Measurements from ENCODE around the gene CYB561D1.

Gene CYB561D1

GRCh38 chr1:109482242-109482641, 11.7 kb upstream of the CYB561D1 start:
- Histone ChIP-seq H3K4me1 (ENCODE audit: insufficient read depth, low read length) (peaks cover 8% of the 10 kb centered on the region; the same call in 1 of the 2 replicates), H3K27ac (ENCODE audit: low read length) (no peak overlapping the region), H3K4me3 (ENCODE audit: low read length) (no peak overlapping the region), H3K9me3 (ENCODE audit: insufficient read depth, low read depth, low read length) (no peaks in the 10 kb centered on the region), H3K9ac (ENCODE audit: low read depth, low read length) (no peak overlapping the region), H3K27me3 (ENCODE audit: insufficient read depth, low read length) (peaks cover 10% of the 10 kb centered on the region), H3K36me3 (ENCODE audit: insufficient read depth, low read depth, low read length) (peaks cover 2% of the 10 kb centered on the region; the same call in 1 of the 2 replicates)

GRCh38 chr1:109482791-109483671, 10.9 kb upstream of the CYB561D1 start:
- peak overlapping the region; percentile 97 for H3K4me3 ChIP-seq (ENCODE audit: low read length)
- H3K27ac ChIP-seq (ENCODE audit: low read length): no peak overlapping the region
- no peak overlapping the region for H3K9ac ChIP-seq (ENCODE audit: low read depth, low read length)
- peaks cover 10% of the 10 kb centered on the region; the same call in 1 of the 2 replicates for H3K36me3 ChIP-seq (ENCODE audit: insufficient read depth, low read depth, low read length)
- peaks cover 10% of the 10 kb centered on the region for H3K27me3 ChIP-seq (ENCODE audit: insufficient read depth, low read length)
- H3K9me3 ChIP-seq (ENCODE audit: insufficient read depth, low read depth, low read length): no peaks in the 10 kb centered on the region
- H3K4me1 ChIP-seq (ENCODE audit: insufficient read depth, low read length): peaks cover 8% of the 10 kb centered on the region; the same call in 1 of the 2 replicates

DNA sequence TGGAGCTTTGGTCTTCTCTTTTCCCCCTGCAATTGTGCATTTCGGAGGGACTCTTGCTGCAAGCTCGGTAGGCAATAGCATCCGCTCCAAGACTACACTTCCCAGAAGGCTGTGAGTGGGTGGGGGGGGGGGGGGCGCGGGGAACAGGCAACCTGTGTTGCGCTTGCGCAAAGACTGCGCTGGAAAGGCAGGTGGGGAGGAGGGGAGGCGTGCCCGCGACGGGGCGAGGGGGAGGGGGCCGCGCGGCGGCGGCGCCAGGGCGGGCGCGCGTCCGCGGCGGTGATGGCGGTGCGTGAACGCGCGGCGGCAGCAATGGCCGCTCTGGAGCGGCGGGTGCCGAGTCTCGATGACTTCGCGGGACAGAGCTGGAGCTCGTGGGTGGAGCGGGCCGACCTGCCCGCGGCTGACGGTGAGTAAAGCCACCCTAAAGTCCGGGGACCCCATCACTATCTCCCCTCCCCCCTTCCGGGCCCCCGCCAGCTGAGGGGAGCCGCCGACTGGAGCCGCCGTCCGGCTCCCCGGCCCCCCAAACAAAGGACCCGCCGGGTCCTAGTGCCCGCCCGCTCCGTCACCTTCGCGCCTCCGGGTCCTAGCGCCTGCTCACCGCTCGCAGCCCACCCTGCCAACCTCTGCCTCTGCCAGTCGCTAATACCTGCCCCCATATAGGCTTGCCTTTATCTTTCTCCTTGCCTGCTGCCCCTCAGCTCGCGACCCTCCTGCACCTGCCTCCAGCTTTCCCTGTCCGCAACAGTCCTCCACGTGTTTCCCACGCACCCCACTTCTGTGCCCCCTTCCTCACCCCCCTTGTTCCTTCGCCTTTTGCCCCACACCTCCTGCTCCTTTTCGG, 10.0 kb upstream of the CYB561D1 start, which contains the start of gene ATXN7L2:
TSS of gene ATXN7L2 (plus strand) at position 234 of the 847 bp plus-strand sequence. CDS start at position 283, 49 bp downstream.
- Histone ChIP-seq H3K9ac (ENCODE audit: low read depth, low read length) (peak within 1 kb of the TSS; percentile 93), H3K27ac (ENCODE audit: low read length) (no peak within 1 kb of the TSS), H3K4me1 (ENCODE audit: insufficient read depth, low read length) (peaks cover 8% of the 10 kb centered on the region; the same call in 1 of the 2 replicates), H3K9me3 (ENCODE audit: insufficient read depth, low read depth, low read length) (no peaks in the 10 kb centered on the region), H3K4me3 (ENCODE audit: low read length) (peak within 1 kb of the TSS; percentile 97), H3K36me3 (ENCODE audit: insufficient read depth, low read depth, low read length) (peaks cover 18% of the 10 kb centered on the region; the same call in 1 of the 2 replicates), H3K27me3 (ENCODE audit: insufficient read depth, low read length) (peaks cover 10% of the 10 kb centered on the region)

DNA sequence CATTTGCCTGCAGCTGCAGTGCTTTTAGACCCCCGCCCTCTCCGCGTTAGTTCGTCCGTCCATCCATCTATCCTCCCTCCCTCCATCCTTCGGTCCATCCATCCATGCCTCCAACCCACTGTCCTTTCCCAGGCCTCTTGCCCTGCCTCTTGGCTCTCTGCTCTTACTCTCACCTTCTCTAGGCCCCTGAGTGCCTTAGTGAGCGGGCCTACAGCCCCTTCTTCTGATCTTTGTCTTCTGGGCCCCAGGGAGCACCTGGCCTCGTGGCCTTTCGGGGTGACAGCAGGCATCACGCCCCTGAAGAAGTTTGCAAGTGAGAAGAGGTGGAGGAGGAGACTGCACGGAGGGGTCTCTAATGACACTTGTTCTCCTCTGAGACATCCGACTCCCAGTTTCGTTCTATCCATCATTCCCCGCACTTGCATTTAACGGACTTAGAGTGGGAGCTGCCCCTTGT, 9.3 kb upstream of the CYB561D1 start:
- H3K27me3 ChIP-seq (ENCODE audit: insufficient read depth, low read length): peaks cover 10% of the 10 kb centered on the region
- peaks cover 8% of the 10 kb centered on the region; the same call in 1 of the 2 replicates for H3K4me1 ChIP-seq (ENCODE audit: insufficient read depth, low read length)
- peaks cover 24% of the 10 kb centered on the region for H3K36me3 ChIP-seq (ENCODE audit: insufficient read depth, low read depth, low read length)
- H3K27ac ChIP-seq (ENCODE audit: low read length): no peak overlapping the region
- no peaks in the 10 kb centered on the region for H3K9me3 ChIP-seq (ENCODE audit: insufficient read depth, low read depth, low read length)
- H3K9ac ChIP-seq (ENCODE audit: low read depth, low read length): peak overlapping the region; percentile 93; the same call in 1 of the 2 replicates
- H3K4me3 ChIP-seq (ENCODE audit: low read length): peak overlapping the region; percentile 97

DNA sequence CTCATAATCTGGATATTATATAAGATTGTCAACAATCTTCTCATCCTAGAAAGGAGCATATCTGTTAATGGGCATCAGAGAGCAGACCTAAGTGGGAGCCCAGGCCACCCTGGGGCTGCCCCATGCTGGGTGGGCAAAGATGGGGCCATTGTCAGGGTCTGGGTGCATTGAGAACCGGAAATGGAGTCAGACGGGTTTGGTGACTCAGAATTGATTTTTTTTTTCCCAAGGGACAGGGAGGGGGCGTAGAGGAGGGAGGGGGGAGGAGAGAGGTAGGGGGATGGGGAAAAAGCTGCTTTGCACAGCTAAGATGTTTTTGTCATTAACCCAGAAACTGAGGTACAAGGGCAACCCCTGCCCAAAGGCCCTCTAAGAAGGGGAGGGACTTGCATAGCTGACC, 8.9 kb upstream of the CYB561D1 start:
- peak overlapping the region; percentile 93; the same call in 1 of the 2 replicates for H3K9ac ChIP-seq (ENCODE audit: low read depth, low read length)
- peaks cover 26% of the 10 kb centered on the region for H3K36me3 ChIP-seq (ENCODE audit: insufficient read depth, low read depth, low read length)
- no peaks in the 10 kb centered on the region for H3K9me3 ChIP-seq (ENCODE audit: insufficient read depth, low read depth, low read length)
- peaks cover 10% of the 10 kb centered on the region for H3K27me3 ChIP-seq (ENCODE audit: insufficient read depth, low read length)
- no peak overlapping the region for H3K27ac ChIP-seq (ENCODE audit: low read length)
- peaks cover 8% of the 10 kb centered on the region; the same call in 1 of the 2 replicates for H3K4me1 ChIP-seq (ENCODE audit: insufficient read depth, low read length)
- H3K4me3 ChIP-seq (ENCODE audit: low read length): peak overlapping the region; percentile 97

GRCh38 chr1:109487261-109487660, 6.6 kb upstream of the CYB561D1 start:
- H3K9ac ChIP-seq (ENCODE audit: low read depth, low read length): no peak overlapping the region
- H3K9me3 ChIP-seq (ENCODE audit: insufficient read depth, low read depth, low read length): no peaks in the 10 kb centered on the region
- H3K4me3 ChIP-seq (ENCODE audit: low read length): no peak overlapping the region
- H3K36me3 ChIP-seq (ENCODE audit: insufficient read depth, low read depth, low read length): peaks cover 26% of the 10 kb centered on the region
- peaks cover 8% of the 10 kb centered on the region; the same call in 1 of the 2 replicates for H3K4me1 ChIP-seq (ENCODE audit: insufficient read depth, low read length)
- H3K27me3 ChIP-seq (ENCODE audit: insufficient read depth, low read length): peaks cover 4% of the 10 kb centered on the region
- H3K27ac ChIP-seq (ENCODE audit: low read length): no peak overlapping the region

DNA sequence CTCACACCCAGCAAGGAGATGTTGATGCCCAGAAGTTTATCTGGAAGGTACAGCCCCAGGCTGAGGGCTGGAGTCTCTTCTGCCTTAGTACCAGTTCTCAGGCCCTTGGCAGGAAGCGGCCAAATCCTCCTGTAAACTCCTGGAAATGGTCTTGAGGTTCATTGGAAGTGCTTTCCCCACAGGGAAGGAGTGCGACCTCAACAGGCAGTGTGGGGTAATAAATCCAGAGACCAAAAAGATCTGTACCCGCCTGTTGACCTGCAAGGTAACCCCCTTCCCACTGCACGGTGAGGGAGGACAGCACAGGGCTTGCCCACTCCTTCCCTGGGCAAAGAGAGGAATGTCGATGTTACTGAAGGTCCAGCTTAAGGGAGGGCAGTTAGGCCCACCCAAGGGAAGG, 5.7 kb upstream of the CYB561D1 start:
- peaks cover 26% of the 10 kb centered on the region for H3K36me3 ChIP-seq (ENCODE audit: insufficient read depth, low read depth, low read length)
- no peaks in the 10 kb centered on the region for H3K27me3 ChIP-seq (ENCODE audit: insufficient read depth, low read length)
- no peak overlapping the region for H3K4me3 ChIP-seq (ENCODE audit: low read length)
- H3K27ac ChIP-seq (ENCODE audit: low read length): no peak overlapping the region
- H3K9me3 ChIP-seq (ENCODE audit: insufficient read depth, low read depth, low read length): no peaks in the 10 kb centered on the region
- peaks cover 8% of the 10 kb centered on the region; the same call in 1 of the 2 replicates for H3K4me1 ChIP-seq (ENCODE audit: insufficient read depth, low read length)
- H3K9ac ChIP-seq (ENCODE audit: low read depth, low read length): no peak overlapping the region

DNA sequence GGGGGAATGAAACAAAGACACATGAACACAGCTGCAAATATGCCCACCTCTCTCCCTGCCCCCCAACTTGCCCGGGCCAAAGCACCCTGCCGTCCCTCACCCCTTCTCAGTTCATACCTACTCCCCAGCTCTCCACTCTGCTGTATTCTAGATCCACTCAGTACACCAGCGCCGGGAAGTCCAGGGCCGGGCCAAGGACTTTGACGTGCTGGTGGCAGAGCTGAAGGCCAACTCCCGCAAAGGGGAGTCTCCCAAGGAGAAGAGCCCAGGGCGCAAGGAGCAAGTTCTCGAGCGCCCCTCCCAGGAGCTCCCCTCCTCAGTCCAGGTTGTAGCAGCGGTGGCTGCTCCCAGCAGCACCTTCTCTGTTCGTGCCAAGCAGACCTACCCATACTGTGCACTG, 5.2 kb upstream of the CYB561D1 start:
- no peak overlapping the region for H3K27ac ChIP-seq (ENCODE audit: low read length)
- peaks cover 26% of the 10 kb centered on the region for H3K36me3 ChIP-seq (ENCODE audit: insufficient read depth, low read depth, low read length)
- H3K9me3 ChIP-seq (ENCODE audit: insufficient read depth, low read depth, low read length): no peaks in the 10 kb centered on the region
- no peaks in the 10 kb centered on the region for H3K27me3 ChIP-seq (ENCODE audit: insufficient read depth, low read length)
- peaks cover 8% of the 10 kb centered on the region; the same call in 1 of the 2 replicates for H3K4me1 ChIP-seq (ENCODE audit: insufficient read depth, low read length)
- H3K9ac ChIP-seq (ENCODE audit: low read depth, low read length): no peak overlapping the region
- H3K4me3 ChIP-seq (ENCODE audit: low read length): no peak overlapping the region

- Histone ChIP-seq H3K9ac (ENCODE audit: low read depth, low read length) (no peak overlapping the region), H3K36me3 (ENCODE audit: insufficient read depth, low read depth, low read length) (peaks cover 26% of the 10 kb centered on the region), H3K4me3 (ENCODE audit: low read length) (no peak overlapping the region), H3K9me3 (ENCODE audit: insufficient read depth, low read depth, low read length) (no peaks in the 10 kb centered on the region), H3K27me3 (ENCODE audit: insufficient read depth, low read length) (no peaks in the 10 kb centered on the region), H3K4me1 (ENCODE audit: insufficient read depth, low read length) (peaks cover 3% of the 10 kb centered on the region; the same call in 1 of the 2 replicates), H3K27ac (ENCODE audit: low read length) (no peak overlapping the region)
These were observed 3.6 kb upstream of the CYB561D1 start for GRCh38 chr1:109490029-109490933.

DNA sequence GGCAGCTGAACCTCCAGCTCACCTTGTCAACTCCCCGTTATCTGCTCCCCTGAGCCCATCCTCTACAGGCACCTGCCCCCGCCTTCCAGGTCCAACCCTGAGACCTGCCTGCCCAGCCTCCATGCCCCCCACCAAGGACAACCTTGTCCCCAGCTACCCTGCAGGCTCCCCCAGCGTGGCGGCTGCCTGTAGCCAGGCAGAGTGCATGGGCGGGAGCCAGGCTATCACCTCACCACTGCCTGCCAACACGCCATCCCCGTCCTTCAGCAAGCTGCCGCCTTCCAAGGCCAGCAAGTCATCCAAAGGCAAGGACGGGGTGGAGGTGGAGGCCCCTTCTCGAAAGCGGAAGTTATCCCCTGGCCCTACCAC, 3.0 kb upstream of the CYB561D1 start:
- Histone ChIP-seq H3K4me1 (ENCODE audit: insufficient read depth, low read length) (no peaks in the 10 kb centered on the region), H3K9ac (ENCODE audit: low read depth, low read length) (no peak overlapping the region), H3K27me3 (ENCODE audit: insufficient read depth, low read length) (no peaks in the 10 kb centered on the region), H3K9me3 (ENCODE audit: insufficient read depth, low read depth, low read length) (no peaks in the 10 kb centered on the region), H3K36me3 (ENCODE audit: insufficient read depth, low read depth, low read length) (peaks cover 26% of the 10 kb centered on the region), H3K4me3 (ENCODE audit: low read length) (no peak overlapping the region), H3K27ac (ENCODE audit: low read length) (no peak overlapping the region)

Data from iPS-20b (cell line).